ENCODE measurements around the gene CCDC182.
A peak's percentile ranks its signal among the peaks of the same experiment; 100 is the strongest.

CCDC182 gene

GRCh38 chr17:57758654-57759053 lies 13.6 kb upstream of the CCDC182 start:
- no peak overlapping the region for H3K9ac ChIP-seq (ENCODE audit: low read length in 5 of 5)
- no peaks in the 10 kb centered on the region for H3K9me3 ChIP-seq (ENCODE audit: control insufficient read depth in 5 of 5, low read length in 5 of 5)
- no peaks in the 10 kb centered on the region for H3K4me1 ChIP-seq (ENCODE audit: control insufficient read depth in 5 of 5, insufficient read depth in 5 of 5, low read length in 5 of 5)
- no peaks in the 10 kb centered on the region for H3K36me3 ChIP-seq (ENCODE audit: control insufficient read depth in 5 of 5, insufficient read depth in 5 of 5, low read length in 5 of 5)
- no peak overlapping the region for H3K27ac ChIP-seq (ENCODE audit: low read depth, low read length)
- H3K27me3 ChIP-seq (ENCODE audit: control insufficient read depth in 5 of 5, insufficient read depth in 4 of 5, low read length in 5 of 5): peaks cover 11 to 28% (median 13%) of the 10 kb centered on the region in 5 donors
- H3K4me3 ChIP-seq (ENCODE audit: low read depth in 1 of 5, low read length in 5 of 5): no peak overlapping the region

DNA sequence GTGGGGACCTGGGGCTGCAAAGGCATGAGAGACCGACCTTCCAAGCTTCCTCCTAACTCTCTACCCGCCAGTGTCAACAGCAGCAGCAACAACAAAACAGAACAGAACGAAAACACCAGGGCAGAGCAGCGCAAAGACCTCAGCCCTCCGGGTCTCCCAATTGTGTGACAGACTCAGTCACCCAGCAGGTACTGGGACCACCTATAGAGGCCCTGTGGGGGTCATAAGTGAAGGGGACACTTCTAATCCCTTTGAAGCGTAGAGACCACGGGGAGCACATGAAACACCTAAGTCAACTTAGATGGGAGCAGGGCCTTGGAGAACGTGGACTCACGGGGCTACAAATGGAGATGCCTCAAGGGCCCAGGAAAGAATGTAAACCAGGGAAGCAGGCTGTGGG lies 12.6 kb upstream of the CCDC182 start:
- H3K9ac ChIP-seq (ENCODE audit: low read length in 5 of 5): no peak overlapping the region
- no peak overlapping the region for H3K27ac ChIP-seq (ENCODE audit: low read depth, low read length)
- peaks cover 11 to 21% (median 13%) of the 10 kb centered on the region in 5 donors for H3K27me3 ChIP-seq (ENCODE audit: control insufficient read depth in 5 of 5, insufficient read depth in 4 of 5, low read length in 5 of 5)
- H3K4me3 ChIP-seq (ENCODE audit: low read depth in 1 of 5, low read length in 5 of 5): no peak overlapping the region
- no peaks in the 10 kb centered on the region for H3K4me1 ChIP-seq (ENCODE audit: control insufficient read depth in 5 of 5, insufficient read depth in 5 of 5, low read length in 5 of 5)
- H3K36me3 ChIP-seq (ENCODE audit: control insufficient read depth in 5 of 5, insufficient read depth in 5 of 5, low read length in 5 of 5): no peaks in the 10 kb centered on the region
- no peaks in the 10 kb centered on the region for H3K9me3 ChIP-seq (ENCODE audit: control insufficient read depth in 5 of 5, low read length in 5 of 5)

- H3K27me3 ChIP-seq (ENCODE audit: control insufficient read depth in 5 of 5, insufficient read depth in 4 of 5, low read length in 5 of 5): peaks cover 6 to 13% (median 8%) of the 10 kb centered on the region in 5 donors
Measured at GRCh38 chr17:57756951-57757350, 11.9 kb upstream of the CCDC182 start.

GRCh38 chr17:57755480-57756070 lies 10.5 kb upstream of the CCDC182 start:
- peaks cover 0 to 13% (median 6%) of the 10 kb centered on the region in 5 donors for H3K4me1 ChIP-seq (ENCODE audit: control insufficient read depth in 5 of 5, insufficient read depth in 5 of 5, low read length in 5 of 5)
- H3K36me3 ChIP-seq (ENCODE audit: control insufficient read depth in 5 of 5, insufficient read depth in 5 of 5, low read length in 5 of 5): no peaks in the 10 kb centered on the region
- H3K9ac ChIP-seq (ENCODE audit: low read length in 5 of 5): no peak overlapping the region
- peaks cover 0 to 9% (median 4%) of the 10 kb centered on the region in 5 donors for H3K27me3 ChIP-seq (ENCODE audit: control insufficient read depth in 5 of 5, insufficient read depth in 4 of 5, low read length in 5 of 5)
- no peak overlapping the region for H3K27ac ChIP-seq (ENCODE audit: low read depth, low read length)
- H3K4me3 ChIP-seq (ENCODE audit: low read depth in 1 of 5, low read length in 5 of 5): no peak overlapping the region
- no peaks in the 10 kb centered on the region for H3K9me3 ChIP-seq (ENCODE audit: control insufficient read depth in 5 of 5, low read length in 5 of 5)

More at GRCh38 chr17:57756951-57757350, 11.9 kb upstream of the CCDC182 start:
- Histone ChIP-seq H3K36me3 (ENCODE audit: control insufficient read depth in 5 of 5, insufficient read depth in 5 of 5, low read length in 5 of 5) (no peaks in the 10 kb centered on the region), H3K4me1 (ENCODE audit: control insufficient read depth in 5 of 5, insufficient read depth in 5 of 5, low read length in 5 of 5) (no peaks in the 10 kb centered on the region), H3K9ac (ENCODE audit: low read length in 5 of 5) (no peak overlapping the region), H3K9me3 (ENCODE audit: control insufficient read depth in 5 of 5, low read length in 5 of 5) (no peaks in the 10 kb centered on the region), H3K27ac (ENCODE audit: low read depth, low read length) (no peak overlapping the region), H3K4me3 (ENCODE audit: low read depth in 1 of 5, low read length in 5 of 5) (no peak overlapping the region)

DNA sequence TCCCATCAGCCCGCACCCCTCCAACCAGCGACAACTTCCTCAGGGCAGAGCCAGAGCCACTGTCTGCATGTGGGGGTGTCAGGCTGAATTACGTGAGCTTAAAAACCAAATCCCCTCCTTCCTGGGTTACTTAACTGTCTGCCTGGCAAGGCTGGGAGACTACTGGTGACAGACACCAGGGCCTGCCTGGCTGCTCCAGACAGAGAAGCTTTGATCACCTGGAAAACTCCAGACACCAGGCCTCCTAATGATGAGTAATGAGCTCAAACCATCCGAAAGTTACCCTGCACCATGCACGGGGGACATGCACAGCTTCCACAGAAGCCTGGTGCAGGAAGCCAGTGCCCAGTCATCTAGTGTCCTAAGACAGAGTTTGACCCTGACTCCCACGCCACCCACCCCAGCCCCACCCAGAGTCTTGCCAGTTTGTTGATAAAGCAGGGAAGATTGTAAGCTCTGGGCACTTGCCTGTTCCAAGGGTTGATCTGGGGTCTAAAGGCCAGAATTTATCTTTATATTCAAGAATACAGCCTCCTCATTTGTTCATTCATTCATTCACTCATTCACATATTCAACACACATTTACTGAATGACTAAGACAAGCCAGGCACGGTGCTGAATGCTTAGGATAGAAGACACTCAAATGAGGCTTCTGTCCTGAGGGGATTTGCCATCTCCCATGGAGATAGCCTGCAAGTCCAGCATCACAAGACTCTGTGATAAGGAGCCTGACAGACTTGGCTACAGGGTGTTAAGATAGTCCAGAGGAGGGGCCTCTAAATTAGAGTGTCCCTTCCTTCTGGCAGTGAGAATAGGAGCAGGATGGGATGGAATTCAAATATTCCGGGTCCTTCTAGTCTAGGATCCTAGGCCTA lies 7.2 kb upstream of the CCDC182 start:
- Histone ChIP-seq H3K27me3 (ENCODE audit: control insufficient read depth in 5 of 5, insufficient read depth in 4 of 5, low read length in 5 of 5) (peaks cover 0 to 6% (median 4%) of the 10 kb centered on the region in 5 donors), H3K4me1 (ENCODE audit: control insufficient read depth in 5 of 5, insufficient read depth in 5 of 5, low read length in 5 of 5) (peaks cover 0 to 15% (median 7%) of the 10 kb centered on the region in 5 donors), H3K36me3 (ENCODE audit: control insufficient read depth in 5 of 5, insufficient read depth in 5 of 5, low read length in 5 of 5) (no peaks in the 10 kb centered on the region), H3K27ac (ENCODE audit: low read depth, low read length) (no peak overlapping the region), H3K9me3 (ENCODE audit: control insufficient read depth in 5 of 5, low read length in 5 of 5) (no peaks in the 10 kb centered on the region), H3K4me3 (ENCODE audit: low read depth in 1 of 5, low read length in 5 of 5) (no peak overlapping the region), H3K9ac (ENCODE audit: low read length in 5 of 5) (peak overlapping the region in 1 of 5 donors; percentile 18)

- Histone ChIP-seq H3K4me3 (ENCODE audit: low read depth in 1 of 5, low read length in 5 of 5) (no peak overlapping the region), H3K9ac (ENCODE audit: low read length in 5 of 5) (no peak overlapping the region), H3K27me3 (ENCODE audit: control insufficient read depth in 5 of 5, insufficient read depth in 4 of 5, low read length in 5 of 5) (peaks cover 0 to 6% (median 2%) of the 10 kb centered on the region in 5 donors), H3K27ac (ENCODE audit: low read depth, low read length) (no peak overlapping the region), H3K4me1 (ENCODE audit: control insufficient read depth in 5 of 5, insufficient read depth in 5 of 5, low read length in 5 of 5) (peaks cover 0 to 15% (median 7%) of the 10 kb centered on the region in 5 donors), H3K36me3 (ENCODE audit: control insufficient read depth in 5 of 5, insufficient read depth in 5 of 5, low read length in 5 of 5) (no peaks in the 10 kb centered on the region), H3K9me3 (ENCODE audit: control insufficient read depth in 5 of 5, low read length in 5 of 5) (no peaks in the 10 kb centered on the region)
Measured at GRCh38 chr17:57751348-57751971, 6.4 kb upstream of the CCDC182 start.

GRCh38 chr17:57750895-57751294 lies 5.8 kb upstream of the CCDC182 start:
- H3K4me3 ChIP-seq (ENCODE audit: low read depth in 1 of 5, low read length in 5 of 5): no peak overlapping the region
- peaks cover 0 to 15% (median 7%) of the 10 kb centered on the region in 5 donors for H3K4me1 ChIP-seq (ENCODE audit: control insufficient read depth in 5 of 5, insufficient read depth in 5 of 5, low read length in 5 of 5)
- no peak overlapping the region for H3K9ac ChIP-seq (ENCODE audit: low read length in 5 of 5)
- no peaks in the 10 kb centered on the region for H3K9me3 ChIP-seq (ENCODE audit: control insufficient read depth in 5 of 5, low read length in 5 of 5)
- no peak overlapping the region for H3K27ac ChIP-seq (ENCODE audit: low read depth, low read length)
- peaks cover 0 to 3% (median 0%) of the 10 kb centered on the region in 5 donors for H3K27me3 ChIP-seq (ENCODE audit: control insufficient read depth in 5 of 5, insufficient read depth in 4 of 5, low read length in 5 of 5)
- H3K36me3 ChIP-seq (ENCODE audit: control insufficient read depth in 5 of 5, insufficient read depth in 5 of 5, low read length in 5 of 5): no peaks in the 10 kb centered on the region

DNA sequence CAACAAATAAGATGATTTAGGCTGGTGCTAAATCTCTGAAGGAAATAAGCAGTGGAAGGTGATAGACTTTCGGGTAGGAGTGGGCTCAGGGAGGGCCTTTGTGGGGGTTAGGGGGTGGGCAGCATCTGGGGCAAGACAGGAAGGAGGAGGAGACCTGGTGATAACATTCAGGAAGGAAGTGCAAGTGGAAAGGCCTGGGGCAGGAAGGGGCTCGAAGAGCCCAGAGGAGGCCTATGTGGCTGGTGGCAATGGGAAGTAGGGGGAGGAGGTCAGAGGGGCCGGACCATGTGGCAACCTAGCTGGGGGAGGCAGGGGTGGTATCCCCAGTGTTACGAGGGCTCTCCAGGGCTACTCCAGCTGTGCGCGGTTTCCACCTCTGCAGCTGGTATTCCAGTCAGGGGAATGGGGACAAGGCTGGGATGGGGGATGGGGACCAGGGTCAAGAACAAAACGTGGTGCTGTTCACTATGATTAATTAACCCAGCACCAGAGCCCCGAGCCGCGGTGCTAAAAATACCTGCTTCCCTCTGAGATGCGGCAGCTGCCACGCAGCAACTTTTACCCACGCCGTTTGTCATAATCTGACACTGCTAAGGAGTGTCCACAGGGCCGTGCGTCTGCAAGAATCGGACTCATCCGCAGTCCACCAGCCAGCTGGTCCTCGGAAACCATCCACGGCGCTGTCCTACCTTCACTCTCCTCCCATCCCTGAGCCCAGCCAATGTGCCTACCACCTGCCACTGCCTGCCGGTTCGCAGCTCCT lies 5.2 kb upstream of the CCDC182 start:
- H3K4me1 ChIP-seq (ENCODE audit: control insufficient read depth in 5 of 5, insufficient read depth in 5 of 5, low read length in 5 of 5): peaks cover 0 to 15% (median 7%) of the 10 kb centered on the region in 5 donors
- no peaks in the 10 kb centered on the region for H3K9me3 ChIP-seq (ENCODE audit: control insufficient read depth in 5 of 5, low read length in 5 of 5)
- H3K27me3 ChIP-seq (ENCODE audit: control insufficient read depth in 5 of 5, insufficient read depth in 4 of 5, low read length in 5 of 5): peaks cover 0 to 2% (median 0%) of the 10 kb centered on the region in 5 donors
- H3K27ac ChIP-seq (ENCODE audit: low read depth, low read length): no peak overlapping the region
- H3K36me3 ChIP-seq (ENCODE audit: control insufficient read depth in 5 of 5, insufficient read depth in 5 of 5, low read length in 5 of 5): no peaks in the 10 kb centered on the region
- no peak overlapping the region for H3K9ac ChIP-seq (ENCODE audit: low read length in 5 of 5)
- no peak overlapping the region for H3K4me3 ChIP-seq (ENCODE audit: low read depth in 1 of 5, low read length in 5 of 5)

DNA sequence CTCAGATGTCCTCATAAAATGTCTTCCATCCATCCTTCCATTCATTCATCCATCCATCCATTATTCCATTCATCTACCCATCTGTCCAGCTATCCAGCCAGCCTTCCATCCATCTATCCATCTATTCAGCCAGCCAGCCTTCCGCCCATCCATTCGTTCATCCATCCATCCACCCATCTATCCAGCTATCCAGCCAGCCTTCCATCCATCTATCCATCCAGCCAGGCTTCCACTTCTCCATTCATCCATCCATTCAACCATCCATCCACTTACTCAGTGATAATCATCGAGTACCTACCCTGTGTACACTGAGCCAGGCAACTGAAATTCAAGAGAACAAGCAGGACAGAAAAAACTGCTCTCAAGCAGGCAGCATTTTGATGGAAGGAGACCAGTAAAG lies 4.6 kb upstream of the CCDC182 start:
- H3K9ac ChIP-seq (ENCODE audit: low read length in 5 of 5): no peak overlapping the region
- H3K4me1 ChIP-seq (ENCODE audit: control insufficient read depth in 5 of 5, insufficient read depth in 5 of 5, low read length in 5 of 5): peaks cover 0 to 15% (median 7%) of the 10 kb centered on the region in 5 donors

More for the DNA sequence above, 4.6 kb upstream of the CCDC182 start:
- Histone ChIP-seq H3K27me3 (ENCODE audit: control insufficient read depth in 5 of 5, insufficient read depth in 4 of 5, low read length in 5 of 5) (peaks cover 0 to 2% (median 0%) of the 10 kb centered on the region in 5 donors), H3K4me3 (ENCODE audit: low read depth in 1 of 5, low read length in 5 of 5) (no peak overlapping the region), H3K9me3 (ENCODE audit: control insufficient read depth in 5 of 5, low read length in 5 of 5) (no peaks in the 10 kb centered on the region), H3K27ac (ENCODE audit: low read depth, low read length) (no peak overlapping the region), H3K36me3 (ENCODE audit: control insufficient read depth in 5 of 5, insufficient read depth in 5 of 5, low read length in 5 of 5) (no peaks in the 10 kb centered on the region)

Data from subcutaneous abdominal adipose tissue (tissue), 5 donors.